ENCODE data around the gene EML4. TPM values are rescaled to one million over a fixed set of nuclear protein-coding genes. Genes with fewer than 3 reads are reported as not detected.

Gene EML4
- total and polyA plus RNA-seq, 2 of the 13 experiments (the other 11 are each of a cell fraction or from before 2014, with no cell fraction given) = 243 to 476 TPM

- Histone ChIP-seq H3K9ac (ENCODE audit: insufficient read depth, low read depth, low read length) (no peak overlapping the region), H4K20me1 (ENCODE audit: insufficient read depth, low read length) (0 out of 2 replicates have a peak, but pooled peaks cover 5% of the 10 kb centered on the region), H2AFZ (ENCODE audit: low read length) (no peak overlapping the region), H3K4me3 (replicated peaks in 1 of 3; ENCODE audit: insufficient read depth in 1 of 3, low read depth in 2 of 3, low read length in 3 of 3) (no peak overlapping the region), H3K36me3 (replicated peaks in 1 of 2; ENCODE audit: control insufficient read depth in 1 of 2, insufficient read depth in 2 of 2, low read length in 2 of 2) (peaks cover 8 to 28% of the 10 kb centered on the region in 2 experiments), H3K4me2 (ENCODE audit: low read depth, low read length) (no peak overlapping the region), H3K27ac (ENCODE audit: extremely low read length, insufficient read depth, low read length) (no peak overlapping the region), H3K79me2 (ENCODE audit: insufficient read depth, low read length) (peaks cover 79% of the 10 kb centered on the region), H3K9me3 (ENCODE audit: low read length) (no peaks in the 10 kb centered on the region), H3K27me3 (ENCODE audit: control insufficient read depth in 1 of 2, insufficient read depth in 2 of 2, low read length in 2 of 2) (no peaks in the 10 kb centered on the region), H3K4me1 (ENCODE audit: insufficient read depth, low read length) (peaks cover 44% of the 10 kb centered on the region)
- WGBS (ENCODE audit: low lambda C conversion rate) = 98% methylated on average over 5 of the region's 5 CpGs
- no peak for TF ChIP-seq DNMT3B (CRISPR knock-in tag; conservative IDR thresholded peaks at IDR 0.05)
- 0 out of 4 replicates have a peak, but pooled peaks of 1 of the 2 experiments have one; percentile 10 for TF ChIP-seq MAFK (conservative IDR thresholded peaks at IDR 0.05 in 1 of 2, IDR thresholded peaks at IDR 0.05 in 1 of 2; ENCODE audit: low read length in 2 of 2)
- TF ChIP-seq SOX13 (IDR thresholded peaks at IDR 0.05) = no peak
- 0 out of 4 replicates have a peak, but pooled peaks of 1 of the 2 experiments have one; percentile 80 for TF ChIP-seq SOX13 (CRISPR knock-in tag; conservative IDR thresholded peaks at IDR 0.05 in 1 of 2, IDR thresholded peaks at IDR 0.05 in 1 of 2)
- intact Hi-C loops (cut with micrococcal nuclease; ENCODE audit: unreplicated experiment) (no loop called here), in situ Hi-C loops (cut with HindIII; ENCODE audit: extremely low pct_ligation_motif_present, low pct_unique_long_range_greater_than_20kb) (loop anchor here (25.0 kb wide), 1 partner anchor 492 kb away; no protein-coding TSS in a partner anchor)
- ChIA-PET POLR2A (no interaction called here), CTCF (ENCODE audit: low intra/inter-chr PET ratio, low total read pairs) (no interaction called here)
- no peak for FAIRE-seq
- no peak for DNase-seq (ENCODE audit: low spot score)
- ATAC-seq = no peak
- BruUV-seq (replicated peaks) = no TSS peak
Measured at GRCh38 chr2:42353792-42354429, 184.8 kb downstream of the EML4 start.

- Histone ChIP-seq H3K9ac (ENCODE audit: insufficient read depth, low read depth, low read length) (peak overlapping the region; percentile 97), H3K9me3 (ENCODE audit: low read length) (no peaks in the 10 kb centered on the region), H3K4me3 (replicated peaks in 1 of 3; ENCODE audit: insufficient read depth in 1 of 3, low read depth in 2 of 3, low read length in 3 of 3) (peak overlapping the region; percentile 84 to 98 (median 94)), H3K4me2 (ENCODE audit: low read depth, low read length) (peak overlapping the region; percentile 89), H3K27ac (ENCODE audit: extremely low read length, insufficient read depth, low read length) (peak overlapping the region; percentile 96), H3K4me1 (ENCODE audit: insufficient read depth, low read length) (peaks cover 58% of the 10 kb centered on the region), H4K20me1 (ENCODE audit: insufficient read depth, low read length) (peaks cover 5% of the 10 kb centered on the region; the same call in 1 of the 2 replicates), H3K36me3 (replicated peaks in 1 of 2; ENCODE audit: control insufficient read depth in 1 of 2, insufficient read depth in 2 of 2, low read length in 2 of 2) (no peaks in the 10 kb centered on the region; a peak in 1 of 5 replicates), H3K27me3 (ENCODE audit: control insufficient read depth in 1 of 2, insufficient read depth in 2 of 2, low read length in 2 of 2) (no peaks in the 10 kb centered on the region; a peak in 1 of 5 replicates), H2AFZ (ENCODE audit: low read length) (peak overlapping the region; percentile 45), H3K79me2 (ENCODE audit: insufficient read depth, low read length) (peaks cover 63% of the 10 kb centered on the region)
- intact Hi-C loops (cut with micrococcal nuclease; ENCODE audit: unreplicated experiment) = no loop called here
- WGBS (ENCODE audit: low lambda C conversion rate) = 7% methylated on average over 6 of the region's 6 CpGs
- no TSS peak for BruUV-seq (replicated peaks)
- ChIA-PET CTCF (ENCODE audit: low intra/inter-chr PET ratio, low total read pairs) (no interaction called here), POLR2A (interaction anchor here (1.1 to 1.4 kb wide), 4 partner anchors 8 to 33 kb away, joined by 3 read pairs; no protein-coding TSS in a partner anchor)
- FAIRE-seq (no peak), DNase-seq (ENCODE audit: low spot score) (no peak), ATAC-seq (no peak)
- in situ Hi-C loops (cut with HindIII; ENCODE audit: extremely low pct_ligation_motif_present, low pct_unique_long_range_greater_than_20kb) = loop anchor here (25.0 kb wide), 1 partner anchor 497 kb away; no protein-coding TSS in a partner anchor
- TF ChIP-seq SRSF1 (optimal IDR thresholded peaks at IDR 0.05; ENCODE audit: low read depth, low read length) = no peak
- TF ChIP-seq TERF1 (CRISPR knock-in tag; IDR thresholded peaks at IDR 0.05) = no peak
- TF ChIP-seq ZNF761 (CRISPR knock-in tag; conservative IDR thresholded peaks at IDR 0.05) = no peak
- TF ChIP-seq PATZ1 (CRISPR knock-in tag; IDR thresholded peaks at IDR 0.05) = no peak
- TF ChIP-seq ZNF644 (CRISPR knock-in tag; IDR thresholded peaks at IDR 0.05; ENCODE audit: low read depth) = no peak
- TF ChIP-seq ZFP36 (IDR thresholded peaks at IDR 0.05; ENCODE audit: borderline replicate concordance, low read depth, low read length, partially characterized antibody) = no peak
- TF ChIP-seq ARNT (IDR thresholded peaks at IDR 0.05) = no peak
- TF ChIP-seq THAP11 (CRISPR knock-in tag; IDR thresholded peaks at IDR 0.05) = 0 out of 2 replicates have a peak, but pooled peaks have one; percentile 5
- peak; percentile 56; the same call in 1 of the 2 replicates for TF ChIP-seq CEBPB (IDR thresholded peaks at IDR 0.05; ENCODE audit: borderline replicate concordance, low read depth, low read length)
- TF ChIP-seq IRF2 (CRISPR knock-in tag; IDR thresholded peaks at IDR 0.05) = no peak
- TF ChIP-seq ZNF143 (CRISPR knock-in tag; IDR thresholded peaks at IDR 0.05) = no peak
Measured at GRCh38 chr2:42359304-42359964, 190.3 kb downstream of the EML4 start.

Data from HepG2 (cell line).